Upper lobe of right lung (tissue), 1 donor: ENCODE measurements around the gene KIFC3. TPM values are rescaled to one million over a fixed set of nuclear protein-coding genes. Genes with fewer than 3 reads are reported as not detected.

Source experiments
- ATAC-seq: fragments of 200-7000 bp; cut with Tn5 transposase; one replicate; pipeline ENCODE4 v1.9.1; 2020; ENCODE audit warnings: mild to moderate bottlenecking, moderate library complexity
- DNase-seq: peaks from one replicate; pipeline ENCODE4 v3.0.0-alpha.2; 2020
- H3K27ac ChIP-seq: fragments of 200-600 bp; one replicate; pipeline ENCODE4 v1.8.0; 2022
- H3K27me3 ChIP-seq: fragments of 200-600 bp; one replicate; pipeline ENCODE4 v1.8.0; 2022; ENCODE audit warnings: mild to moderate bottlenecking
- H3K36me3 ChIP-seq: fragments of 200-600 bp; one replicate; pipeline ENCODE4 v1.8.0; 2022
- H3K4me1 ChIP-seq: fragments of 200-600 bp; one replicate; pipeline ENCODE4 v1.8.0; 2022
- H3K4me3 ChIP-seq: fragments of 200-600 bp; one replicate; pipeline ENCODE4 v1.8.0; 2022; ENCODE audit warnings: mild to moderate bottlenecking
- H3K9me3 ChIP-seq: fragments of 200-600 bp; one replicate; pipeline ENCODE4 v1.8.0; 2022
- CTCF ChIP-seq: fragments of 200-600 bp; IDR thresholded peaks from one replicate; pipeline ENCODE4 v1.8.0; 2022; ENCODE audit warnings: antibody characterized with exemption
- intact Hi-C: fragments of 100-400 bp; cut with DNase I; formaldehyde crosslinking; loops from one replicate; pipeline ENCODE4 v1.11.0; 2022
- total RNA-seq: library from RNA; stranded (reverse); fragmentation: NEBNext Ultra II Directional; extraction: Animal tissue kit (Norgen Biotek cat#: 25700); gene quantifications from one replicate; pipeline ENCODE4 v1.2.1, GENCODE V29; 2021
- donor health status: DM: no; HTN: yes; CAD: no; lungs with severe emphysema.

KIFC3 gene
- total RNA-seq, 1 donor from 2014 or later = 99.1 TPM

- no peaks in the 10 kb centered on the region for H3K27me3 ChIP-seq
- no peaks in the 10 kb centered on the region for H3K9me3 ChIP-seq
- TF ChIP-seq CTCF = no peak
- intact Hi-C loops = no loop called here
- no peak for ATAC-seq
- no peaks in the 10 kb centered on the region for H3K36me3 ChIP-seq
- H3K4me3 ChIP-seq = no peak overlapping the region
- DNase-seq = no peak
- H3K27ac ChIP-seq = no peak overlapping the region
- no peaks in the 10 kb centered on the region for H3K4me1 ChIP-seq
These were observed 76.7 kb downstream of the KIFC3 start for GRCh38 chr16:57725554-57725953.

GRCh38 chr16:57725151-57725550 is 77.1 kb downstream of the KIFC3 start:
- Histone ChIP-seq H3K4me3 (no peak overlapping the region), H3K4me1 (no peaks in the 10 kb centered on the region), H3K9me3 (no peaks in the 10 kb centered on the region), H3K27ac (no peak overlapping the region), H3K36me3 (no peaks in the 10 kb centered on the region), H3K27me3 (no peaks in the 10 kb centered on the region)
- no peak for ATAC-seq
- TF ChIP-seq CTCF = no peak
- DNase-seq = no peak
- intact Hi-C loops = no loop called here

GRCh38 chr16:57724531-57724930 is 77.8 kb downstream of the KIFC3 start:
- ATAC-seq (no peak), DNase-seq (no peak)
- Histone ChIP-seq H3K4me1 (no peaks in the 10 kb centered on the region), H3K9me3 (no peaks in the 10 kb centered on the region), H3K36me3 (no peaks in the 10 kb centered on the region), H3K27ac (no peak overlapping the region), H3K27me3 (no peaks in the 10 kb centered on the region), H3K4me3 (no peak overlapping the region)
- TF ChIP-seq CTCF = no peak
- intact Hi-C loops = no loop called here

GRCh38 chr16:57723170-57723569 is 79.1 kb downstream of the KIFC3 start:
- Histone ChIP-seq H3K4me3 (no peak overlapping the region), H3K4me1 (no peaks in the 10 kb centered on the region), H3K27ac (no peak overlapping the region), H3K36me3 (no peaks in the 10 kb centered on the region), H3K27me3 (no peaks in the 10 kb centered on the region), H3K9me3 (no peaks in the 10 kb centered on the region)
- DNase-seq (no peak), ATAC-seq (no peak)
- intact Hi-C loops = no loop called here
- no peak for TF ChIP-seq CTCF

- DNase-seq = no peak
- intact Hi-C loops = no loop called here
These were observed 79.6 kb downstream of the KIFC3 start for GRCh38 chr16:57722651-57723050.

More at GRCh38 chr16:57722651-57723050, 79.6 kb downstream of the KIFC3 start:
- Histone ChIP-seq H3K27me3 (no peaks in the 10 kb centered on the region), H3K27ac (no peak overlapping the region), H3K4me1 (no peaks in the 10 kb centered on the region), H3K36me3 (no peaks in the 10 kb centered on the region), H3K4me3 (no peak overlapping the region), H3K9me3 (no peaks in the 10 kb centered on the region)
- ATAC-seq = no peak
- no peak for TF ChIP-seq CTCF
